WTC11 (cell line): ENCODE data around the gene ATXN7L2. TPM values are rescaled to one million over a fixed set of nuclear protein-coding genes. Genes with fewer than 3 reads are reported as not detected.

Source experiments
- ATAC-seq: fragments of 200-7000 bp; cut with Tn5 transposase; 2 replicates; pipeline ENCODE4 v1.10.0; 2021; ENCODE audit warnings: mild to moderate bottlenecking, moderate library complexity
- CTCF ChIA-PET: fragments of 300-600 bp; sonication (Branson Sonifier 250); formaldehyde crosslinking; loops from one replicate; lab custom pipeline; 2021; ENCODE audit warnings: antibody characterized with exemption; lab: Charles Lee
- POLR2A ChIA-PET: fragments of 350-600 bp; sonication (Branson Sonifier 250); formaldehyde crosslinking; loops from one replicate; lab custom pipeline; 2021; ENCODE audit warnings: antibody characterized with exemption; lab: Charles Lee
- DNase-seq: peaks from one replicate; pipeline ENCODE4 v3.0.0; 2021; ENCODE audit warnings: low spot score
- H3K27ac Mint-ChIP-seq: 2 replicates; pipeline ENCODE4 v1.8.0; 2021; ENCODE audit warnings: mixed read lengths
- H3K27me3 Mint-ChIP-seq: 2 replicates; pipeline ENCODE4 v1.8.0; 2021; ENCODE audit warnings: low read depth, mild to moderate bottlenecking, moderate library complexity, mixed read lengths
- H3K36me3 Mint-ChIP-seq: 2 replicates; pipeline ENCODE4 v1.8.0; 2021; ENCODE audit warnings: mixed read lengths
- H3K4me1 Mint-ChIP-seq: 2 replicates; pipeline ENCODE4 v1.8.0; 2022; ENCODE audit warnings: mixed read lengths
- H3K4me3 Mint-ChIP-seq: 2 replicates; pipeline ENCODE4 v1.8.0; 2021; ENCODE audit warnings: mild to moderate bottlenecking, moderate library complexity, mixed read lengths
- H3K9me3 Mint-ChIP-seq: 2 replicates; pipeline ENCODE4 v1.8.0; 2021; ENCODE audit warnings: mixed read lengths
- AR ChIP-seq: fragments of 250-450 bp; sonication (Bioruptor Pico); IDR thresholded peaks from 2 replicates; pipeline ENCODE4 v1.9.0; 2021; ENCODE audit warnings: mild to moderate bottlenecking
- ERG ChIP-seq: fragments of 250-450 bp; sonication (Bioruptor Pico); IDR thresholded peaks from 2 replicates; pipeline ENCODE4 v1.8.0; 2021; ENCODE audit warnings: mild to moderate bottlenecking
- ESRRA ChIP-seq: sonication (generic); formaldehyde crosslinking; IDR thresholded peaks from 2 replicates; pipeline ENCODE4 v1.8.1; 2022; ENCODE audit warnings: mild to moderate bottlenecking, missing genetic modification reagents, borderline replicate concordance
- FOXJ3 ChIP-seq: sonication (generic); formaldehyde crosslinking; IDR thresholded peaks from 2 replicates; pipeline ENCODE4 v1.9.0; 2021; ENCODE audit warnings: missing genetic modification reagents, mild to moderate bottlenecking, borderline replicate concordance
- FOXK1 ChIP-seq: sonication (generic); formaldehyde crosslinking; IDR thresholded peaks from 2 replicates; pipeline ENCODE4 v1.8.0; 2022; ENCODE audit warnings: mild to moderate bottlenecking, moderate library complexity, missing genetic modification reagents
- NFE2L1 ChIP-seq: sonication (generic); formaldehyde crosslinking; IDR thresholded peaks from 2 replicates; pipeline ENCODE4 v1.8.1; 2023; ENCODE audit warnings: missing genetic modification reagents
- NFYB ChIP-seq: sonication (generic); formaldehyde crosslinking; conservative IDR thresholded peaks from 2 replicates; pipeline ENCODE4 v1.8.0; 2022; ENCODE audit warnings: low read depth, missing genetic modification reagents
- PRDM15 ChIP-seq: sonication (generic); formaldehyde crosslinking; IDR thresholded peaks from 2 replicates; pipeline ENCODE4 v1.8.0; 2022; ENCODE audit warnings: missing genetic modification reagents
- PRRX2 ChIP-seq: fragments of 250-450 bp; sonication (Bioruptor Pico); IDR thresholded peaks from 2 replicates; pipeline ENCODE4 v1.8.0; 2021; ENCODE audit warnings: mild to moderate bottlenecking
- SMAD4 ChIP-seq: sonication (generic); formaldehyde crosslinking; IDR thresholded peaks from 2 replicates; pipeline ENCODE4 v1.8.0; 2022; ENCODE audit warnings: mild to moderate bottlenecking, missing genetic modification reagents
- STAT6 ChIP-seq: sonication (generic); formaldehyde crosslinking; conservative IDR thresholded peaks from 2 replicates; pipeline ENCODE4 v1.8.1; 2023; ENCODE audit warnings: mild to moderate bottlenecking, low read depth, missing genetic modification reagents, moderate library complexity
- TP53 ChIP-seq: sonication (generic); formaldehyde crosslinking; IDR thresholded peaks from 2 replicates; pipeline ENCODE4 v1.8.1; 2023; ENCODE audit warnings: mild to moderate bottlenecking, missing genetic modification reagents
- ZNF121 ChIP-seq: sonication (generic); formaldehyde crosslinking; IDR thresholded peaks from 2 replicates; pipeline ENCODE4 v1.8.0; 2023; ENCODE audit warnings: missing genetic modification reagents
- ZNF671 ChIP-seq: fragments of 250-450 bp; sonication (Bioruptor Pico); IDR thresholded peaks from 2 replicates; pipeline ENCODE4 v1.8.0; 2021; ENCODE audit warnings: mild to moderate bottlenecking
- total RNA-seq: library from RNA; stranded (reverse); gene quantifications from 3 replicates; pipeline ENCODE4 v1.2.3, GENCODE V29; 2021
- TF ChIP-seq, protein P1 (sequence below): fragments of 200-600 bp; IDR thresholded peaks from 2 replicates; pipeline ENCODE4 v1.8.0; 2022; ENCODE audit warnings: antibody characterized with exemption
- TF ChIP-seq, protein P2 (sequence below): sonication (generic); formaldehyde crosslinking; IDR thresholded peaks from 2 replicates; pipeline ENCODE4 v1.8.1; 2023; ENCODE audit warnings: mild to moderate bottlenecking, missing genetic modification reagents

The ATXN7L2 gene
- total RNA-seq, 1 experiment from 2014 or later = 11.1 TPM

- TF ChIP-seq ZNF671 (no peak), PRDM15 (CRISPR knock-in tag) (no peak), ESRRA (CRISPR knock-in tag) (no peak), FOXJ3 (no peak), SMAD4 (CRISPR knock-in tag) (no peak)
- POLR2A ChIA-PET = no interaction called here
- Mint-ChIP-seq H3K9me3 (no peaks in the 10 kb centered on the region), H3K4me1 (peaks cover 16% of the 10 kb centered on the region), H3K36me3 (no peaks in the 10 kb centered on the region), H3K27me3 (peaks cover 45% of the 10 kb centered on the region), H3K27ac (no peak overlapping the region), H3K4me3 (no peak overlapping the region)
- CTCF ChIA-PET = interaction anchor here (0.6 to 5.6 kb wide), 7 partner anchors 11 to 127 kb away, joined by 4 to 56 read pairs (median 5); partner anchors contain the start of gene CYB561D1
- DNase-seq = no peak
- no peak for ATAC-seq
These were observed 29.5 kb downstream of the ATXN7L2 start for GRCh38 chr1:109513110-109513710.

- CTCF ChIA-PET = interaction anchor here (0.7 to 5.6 kb wide), 4 partner anchors 16 to 470 kb away, joined by 3 to 56 read pairs (median 14); partner anchors contain the start of genes AHCYL1 and CYB561D1
- no peak overlapping the region for H3K4me3 Mint-ChIP-seq
- no peak overlapping the region for H3K27ac Mint-ChIP-seq
- H3K9me3 Mint-ChIP-seq = no peaks in the 10 kb centered on the region
- H3K36me3 Mint-ChIP-seq = no peaks in the 10 kb centered on the region
- no peak for ATAC-seq
- no peak for DNase-seq
- peaks cover 32% of the 10 kb centered on the region for H3K27me3 Mint-ChIP-seq
- H3K4me1 Mint-ChIP-seq = peaks cover 9% of the 10 kb centered on the region
- POLR2A ChIA-PET = interaction anchor here (0.5 kb wide), 1 partner anchor 63 kb away, joined by 3 read pairs; no protein-coding TSS in a partner anchor
- TF ChIP-seq NFYB (no peak), STAT6 (CRISPR knock-in tag) (no peak), PRRX2 (no peak), ERG (CRISPR knock-in tag) (no peak), TP53 (CRISPR knock-in tag) (no peak), ZNF121 (CRISPR knock-in tag) (no peak), NFE2L1 (CRISPR knock-in tag) (no peak), AR (CRISPR knock-in tag) (no peak), FOXJ3 (no peak), FOXK1 (CRISPR knock-in tag) (no peak)
- TF ChIP-seq, protein P1, sequence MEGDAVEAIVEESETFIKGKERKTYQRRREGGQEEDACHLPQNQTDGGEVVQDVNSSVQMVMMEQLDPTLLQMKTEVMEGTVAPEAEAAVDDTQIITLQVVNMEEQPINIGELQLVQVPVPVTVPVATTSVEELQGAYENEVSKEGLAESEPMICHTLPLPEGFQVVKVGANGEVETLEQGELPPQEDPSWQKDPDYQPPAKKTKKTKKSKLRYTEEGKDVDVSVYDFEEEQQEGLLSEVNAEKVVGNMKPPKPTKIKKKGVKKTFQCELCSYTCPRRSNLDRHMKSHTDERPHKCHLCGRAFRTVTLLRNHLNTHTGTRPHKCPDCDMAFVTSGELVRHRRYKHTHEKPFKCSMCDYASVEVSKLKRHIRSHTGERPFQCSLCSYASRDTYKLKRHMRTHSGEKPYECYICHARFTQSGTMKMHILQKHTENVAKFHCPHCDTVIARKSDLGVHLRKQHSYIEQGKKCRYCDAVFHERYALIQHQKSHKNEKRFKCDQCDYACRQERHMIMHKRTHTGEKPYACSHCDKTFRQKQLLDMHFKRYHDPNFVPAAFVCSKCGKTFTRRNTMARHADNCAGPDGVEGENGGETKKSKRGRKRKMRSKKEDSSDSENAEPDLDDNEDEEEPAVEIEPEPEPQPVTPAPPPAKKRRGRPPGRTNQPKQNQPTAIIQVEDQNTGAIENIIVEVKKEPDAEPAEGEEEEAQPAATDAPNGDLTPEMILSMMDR = no peak
- TF ChIP-seq, protein P2, sequence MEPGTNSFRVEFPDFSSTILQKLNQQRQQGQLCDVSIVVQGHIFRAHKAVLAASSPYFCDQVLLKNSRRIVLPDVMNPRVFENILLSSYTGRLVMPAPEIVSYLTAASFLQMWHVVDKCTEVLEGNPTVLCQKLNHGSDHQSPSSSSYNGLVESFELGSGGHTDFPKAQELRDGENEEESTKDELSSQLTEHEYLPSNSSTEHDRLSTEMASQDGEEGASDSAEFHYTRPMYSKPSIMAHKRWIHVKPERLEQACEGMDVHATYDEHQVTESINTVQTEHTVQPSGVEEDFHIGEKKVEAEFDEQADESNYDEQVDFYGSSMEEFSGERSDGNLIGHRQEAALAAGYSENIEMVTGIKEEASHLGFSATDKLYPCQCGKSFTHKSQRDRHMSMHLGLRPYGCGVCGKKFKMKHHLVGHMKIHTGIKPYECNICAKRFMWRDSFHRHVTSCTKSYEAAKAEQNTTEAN (CRISPR knock-in tag) = no peak
These were observed 31.1 kb downstream of the ATXN7L2 start for GRCh38 chr1:109514846-109515245.
